ENCODE measurements around the gene POPDC3. TPM values are rescaled to one million over a fixed set of nuclear protein-coding genes. Genes with fewer than 3 reads are reported as not detected.

The POPDC3 gene
- total RNA-seq, 1 experiment from 2014 or later, result 45.1 TPM

Other genes starting within 250 kb of the POPDC3 start
- not detected in 2 replicates for gene LIN28B, start 222.9 kb downstream of the POPDC3 start, total RNA-seq (2014; rRNA removed; shearing (Covaris generic))
- gene PREP, start 223.1 kb upstream of the POPDC3 start, total RNA-seq (2014; rRNA removed; shearing (Covaris generic)), result 10.6 and 13.1 TPM in 2 replicates